Omental fat pad (tissue), 4 donors: ENCODE data around the gene SLC39A6. TPM values are rescaled to one million over a fixed set of nuclear protein-coding genes. Genes with fewer than 3 reads are reported as not detected.
A peak's percentile ranks its signal among the peaks of the same experiment; 100 is the strongest.
"Not testable (repeated sequence)": the region's sequence is repeated elsewhere in the genome, so short reads cannot be mapped to it uniquely, and the experiment has no call there.

Source experiments
- ATAC-seq: fragments of 150-250 bp; one replicate; pipeline ENCODE4 v1.9.1; 2016; ENCODE audit warnings: mild to moderate bottlenecking, moderate library complexity; ENCODE audit not compliant: low FRiP score
- DNase-seq: peaks from one replicate; pipeline ENCODE4 v3.0.0-alpha.2; 2019; ENCODE audit warnings: low spot score
- CTCF ChIP-seq, 3 donors: fragments of 450-650 bp; IDR thresholded peaks; one replicate each; pipeline ENCODE4 v1.5.1; 2016 to 2017; ENCODE audit warnings: antibody characterized with exemption in 3 of 3, mild to moderate bottlenecking in 3 of 3, moderate library complexity in 2 of 3
- total RNA-seq, 4 donors: library from RNA; depleted of rRNA; stranded (reverse); fragments of >200 nt; gene quantifications; one replicate each; pipeline ENCODE4 v1.1.0, GENCODE V29; 2016

The SLC39A6 gene
- total RNA-seq, 4 donors from 2014 or later = 36.7 to 77.5 (median 43.6) TPM

- ATAC-seq = no peak
- no peak for DNase-seq
- TF ChIP-seq CTCF (IDR thresholded peaks at IDR 0.05) = no peak
Measured at GRCh38 chr18:36075862-36076587, 53.1 kb downstream of the SLC39A6 start.

GRCh38 chr18:36074435-36074834 is 54.7 kb downstream of the SLC39A6 start:
- TF ChIP-seq CTCF (IDR thresholded peaks at IDR 0.05) = no peak
- no peak for ATAC-seq

GRCh38 chr18:36073676-36074075 is 55.5 kb downstream of the SLC39A6 start:
- no peak for TF ChIP-seq CTCF (IDR thresholded peaks at IDR 0.05)

More at GRCh38 chr18:36074435-36074834, 54.7 kb downstream of the SLC39A6 start:
- no peak for DNase-seq

GRCh38 chr18:36072406-36072805 is 56.7 kb downstream of the SLC39A6 start:
- DNase-seq, ATAC-seq: not testable (repeated sequence)

More at GRCh38 chr18:36073676-36074075, 55.5 kb downstream of the SLC39A6 start:
- DNase-seq (no peak), ATAC-seq (no peak)

GRCh38 chr18:36067055-36067957 is 61.8 kb downstream of the SLC39A6 start, which contains the start of gene RPRD1A:
TSS of gene RPRD1A (minus strand) at chr18:36067559. CDS start at chr18:36067404, 155 bp downstream.
- peak; percentile 96 for DNase-seq
- TF ChIP-seq CTCF (IDR thresholded peaks at IDR 0.05) = no peak
- ATAC-seq = peak; percentile 94

- DNase-seq = no peak
- TF ChIP-seq CTCF (IDR thresholded peaks at IDR 0.05) = no peak
- no peak for ATAC-seq
Measured at GRCh38 chr18:36066686-36067054, 62.5 kb downstream of the SLC39A6 start.

GRCh38 chr18:36066001-36066400 is 63.1 kb downstream of the SLC39A6 start:
- ATAC-seq (no peak), DNase-seq (no peak)
- TF ChIP-seq CTCF (IDR thresholded peaks at IDR 0.05) = no peak

- ATAC-seq, DNase-seq: not testable (repeated sequence)
Measured at GRCh38 chr18:36064809-36065079, 64.4 kb downstream of the SLC39A6 start.
